SU-DHL-6 (cell line): ENCODE data around the gene CEP164.

Source experiments
- H2AFZ ChIP-seq: fragments of 200-600 bp; sonication (generic); 2 replicates; pipeline ENCODE4 v1.6.1; 2014; ENCODE audit warnings: low read depth, mild to moderate bottlenecking, moderate library complexity, mixed read lengths, antibody characterized with exemption, low read length; ENCODE audit not compliant: severe bottlenecking
- H3F3A ChIP-seq: fragments of 200-600 bp; shearing (Covaris generic); 2 replicates; pipeline ENCODE4 v1.6.0; 2016; ENCODE audit warnings: antibody characterized with exemption, mild to moderate bottlenecking; ENCODE audit not compliant: insufficient read depth
- H3K27ac ChIP-seq: fragments of 200-600 bp; sonication (generic); 2 replicates; pipeline ENCODE4 v1.5.1; 2016; ENCODE audit warnings: low read depth, mild to moderate bottlenecking, low read length, moderate library complexity, mixed read lengths
- H3K27me3 ChIP-seq: fragments of 200-600 bp; sonication (generic), shearing (Covaris generic); 2 replicates; pipeline ENCODE4 v1.6.0; 2014; ENCODE audit warnings: mild to moderate bottlenecking, low read length
- H3K36me3 ChIP-seq: fragments of 200-600 bp; sonication (generic); 2 replicates; pipeline ENCODE4 v1.6.1; 2014; ENCODE audit warnings: mild to moderate bottlenecking, low read length, mixed read lengths
- H3K4me2 ChIP-seq: fragments of 300-600, 200-600 bp; shearing (Covaris generic), sonication (generic); 2 replicates; pipeline ENCODE4 v1.6.0; 2014; ENCODE audit warnings: low read length, low read depth, mild to moderate bottlenecking; ENCODE audit not compliant: poor library complexity, severe bottlenecking
- H3K4me3 ChIP-seq: fragments of 200-600 bp; sonication (generic); 2 replicates; pipeline ENCODE4 v1.5.1; 2014; ENCODE audit warnings: antibody characterized with exemption, low read length, mild to moderate bottlenecking, mixed read lengths; ENCODE audit not compliant: insufficient read depth, poor library complexity, severe bottlenecking
- H3K79me2 ChIP-seq: fragments of 200-600 bp; sonication (generic); 2 replicates; pipeline ENCODE4 v1.6.1; 2014; ENCODE audit warnings: mild to moderate bottlenecking, low read length, moderate library complexity; ENCODE audit not compliant: insufficient read depth
- H3K9ac ChIP-seq: fragments of 200-600 bp; sonication (generic); 2 replicates; pipeline ENCODE4 v1.7.0; 2014; ENCODE audit warnings: mild to moderate bottlenecking, low read length
- H3K9me2 ChIP-seq: fragments of 200-600 bp; sonication (generic); replicated peaks from 2 replicates; pipeline ENCODE4 v1.6.1; 2014; ENCODE audit warnings: low read length; ENCODE audit not compliant: insufficient read depth
- H3K9me3 ChIP-seq: fragments of 200-600 bp; sonication (generic); 2 replicates; pipeline ENCODE4 v1.6.1; 2014; ENCODE audit warnings: low read length, mixed read lengths; ENCODE audit not compliant: insufficient read depth
- H4K20me1 ChIP-seq: fragments of 200-600 bp; sonication (generic); 2 replicates; pipeline ENCODE4 v1.6.1; 2014; ENCODE audit warnings: low read depth, mild to moderate bottlenecking, antibody characterized with exemption, low read length, moderate library complexity, mixed read lengths
- EZH2phosphoT487 ChIP-seq: fragments of 200-600 bp; sonication (generic), shearing (Covaris generic); conservative IDR thresholded peaks from 2 replicates; pipeline ENCODE4 v1.6.1; 2018; ENCODE audit warnings: mild to moderate bottlenecking, antibody characterized with exemption, low read length, moderate library complexity, mixed read lengths
- TF ChIP-seq, protein P1 (sequence below): fragments of 200-600 bp; sonication (generic); IDR thresholded peaks from one replicate; pipeline ENCODE4 v1.5.1; 2017; ENCODE audit warnings: antibody characterized with exemption, mild to moderate bottlenecking, low read length, moderate library complexity; ENCODE audit not compliant: insufficient read depth, poor library complexity, severe bottlenecking

Gene CEP164

DNA sequence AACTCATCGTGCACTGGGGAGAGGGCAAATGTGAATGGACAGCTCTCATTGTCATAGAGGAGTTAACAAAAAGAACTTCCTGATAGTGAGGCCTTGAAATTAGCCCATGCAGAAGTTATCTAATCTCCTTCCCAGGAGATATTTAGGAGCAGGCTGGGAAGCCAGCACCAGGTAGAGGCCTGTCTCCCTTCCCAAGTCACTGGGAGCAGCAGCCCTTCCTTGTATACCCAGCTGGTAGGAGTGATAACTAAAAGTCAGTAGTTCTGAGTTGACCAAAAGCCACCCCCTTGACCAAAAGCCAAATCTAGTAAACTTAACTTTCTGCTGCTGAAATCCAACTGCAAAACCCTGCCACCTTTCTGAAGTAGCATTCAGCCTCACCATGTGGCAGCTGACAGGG, 37.9 kb upstream of the CEP164 start:
- H3K27ac ChIP-seq: no peak overlapping the region
- H3K4me3 ChIP-seq: no peak overlapping the region
- H3K36me3 ChIP-seq: no peaks in the 10 kb centered on the region
- TF ChIP-seq, protein P1, sequence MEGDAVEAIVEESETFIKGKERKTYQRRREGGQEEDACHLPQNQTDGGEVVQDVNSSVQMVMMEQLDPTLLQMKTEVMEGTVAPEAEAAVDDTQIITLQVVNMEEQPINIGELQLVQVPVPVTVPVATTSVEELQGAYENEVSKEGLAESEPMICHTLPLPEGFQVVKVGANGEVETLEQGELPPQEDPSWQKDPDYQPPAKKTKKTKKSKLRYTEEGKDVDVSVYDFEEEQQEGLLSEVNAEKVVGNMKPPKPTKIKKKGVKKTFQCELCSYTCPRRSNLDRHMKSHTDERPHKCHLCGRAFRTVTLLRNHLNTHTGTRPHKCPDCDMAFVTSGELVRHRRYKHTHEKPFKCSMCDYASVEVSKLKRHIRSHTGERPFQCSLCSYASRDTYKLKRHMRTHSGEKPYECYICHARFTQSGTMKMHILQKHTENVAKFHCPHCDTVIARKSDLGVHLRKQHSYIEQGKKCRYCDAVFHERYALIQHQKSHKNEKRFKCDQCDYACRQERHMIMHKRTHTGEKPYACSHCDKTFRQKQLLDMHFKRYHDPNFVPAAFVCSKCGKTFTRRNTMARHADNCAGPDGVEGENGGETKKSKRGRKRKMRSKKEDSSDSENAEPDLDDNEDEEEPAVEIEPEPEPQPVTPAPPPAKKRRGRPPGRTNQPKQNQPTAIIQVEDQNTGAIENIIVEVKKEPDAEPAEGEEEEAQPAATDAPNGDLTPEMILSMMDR: no peak
- no peak for TF ChIP-seq EZH2phosphoT487
- no peak overlapping the region for H2AFZ ChIP-seq
- H3K9me3 ChIP-seq: no peaks in the 10 kb centered on the region
- no peak overlapping the region for H3K9ac ChIP-seq
- no peak overlapping the region for H3K4me2 ChIP-seq
- H3F3A ChIP-seq: no peaks in the 10 kb centered on the region
- H4K20me1 ChIP-seq: no peaks in the 10 kb centered on the region
- H3K27me3 ChIP-seq: no peaks in the 10 kb centered on the region
- no peaks in the 10 kb centered on the region for H3K79me2 ChIP-seq
- no peaks in the 10 kb centered on the region for H3K9me2 ChIP-seq

DNA sequence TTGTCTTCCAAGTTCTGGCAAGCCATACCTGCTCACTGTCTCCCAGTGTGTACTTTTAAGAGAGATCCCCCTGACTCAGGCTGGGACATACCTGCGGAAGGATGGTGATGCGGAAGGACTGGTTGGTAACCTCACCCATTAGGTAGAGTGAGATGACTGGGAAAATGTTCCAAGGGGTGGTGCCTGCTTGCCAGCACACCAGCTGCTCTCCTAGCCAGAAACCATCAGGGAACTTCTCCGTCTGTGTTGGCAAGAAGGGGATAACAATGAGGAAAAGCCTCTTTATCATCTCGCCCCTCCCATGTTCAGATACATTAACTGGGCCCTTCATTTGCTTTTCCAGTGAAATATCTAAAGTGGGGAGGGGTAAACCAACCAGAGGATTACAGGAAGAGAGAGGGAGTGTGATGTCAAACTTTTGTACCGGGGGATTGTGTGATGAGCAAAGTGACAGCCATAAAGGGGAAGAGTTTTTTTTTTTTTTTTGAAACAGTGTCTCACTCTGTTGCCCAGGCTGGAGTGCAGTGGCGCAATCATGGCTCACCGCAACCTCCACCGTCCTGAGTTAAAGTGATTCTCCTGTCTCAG, 36.8 kb upstream of the CEP164 start, which contains the start of gene BACE1-AS:
BACE1-AS (plus strand) TSS at position 538 of the 588 bp plus-strand sequence.
- Histone ChIP-seq H3K9me3 (no peaks in the 10 kb centered on the region), H3K9me2 (no peaks in the 10 kb centered on the region), H3K9ac (no peak within 1 kb of the TSS), H3K4me2 (no peak within 1 kb of the TSS), H3F3A (no peaks in the 10 kb centered on the region), H3K27ac (no peak within 1 kb of the TSS), H3K4me3 (no peak within 1 kb of the TSS), H4K20me1 (no peaks in the 10 kb centered on the region), H3K36me3 (no peaks in the 10 kb centered on the region), H2AFZ (no peak within 1 kb of the TSS), H3K27me3 (no peaks in the 10 kb centered on the region), H3K79me2 (no peaks in the 10 kb centered on the region)
- TF ChIP-seq, protein P1: no peak
- TF ChIP-seq EZH2phosphoT487: no peak

DNA sequence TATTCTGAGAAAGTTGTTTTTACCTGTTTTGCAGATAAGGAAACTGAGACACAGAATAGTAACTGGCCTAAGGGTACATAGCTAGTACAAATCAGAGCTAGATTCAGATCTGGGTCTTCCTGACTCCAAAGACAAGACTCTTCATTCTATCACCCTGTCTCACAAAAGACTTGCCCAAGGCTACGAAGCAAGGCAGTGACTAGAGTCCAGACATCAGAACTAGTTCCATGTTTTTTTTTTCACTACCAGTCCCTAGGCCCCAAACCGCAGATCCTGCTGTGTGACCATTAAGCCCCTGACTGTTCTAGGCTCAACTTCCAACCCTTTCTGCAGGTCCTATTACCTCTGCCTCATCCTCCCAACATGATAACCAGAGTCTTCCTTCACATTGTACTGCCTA, 35.0 kb upstream of the CEP164 start:
- Histone ChIP-seq H2AFZ (no peak overlapping the region), H3F3A (no peaks in the 10 kb centered on the region), H4K20me1 (no peaks in the 10 kb centered on the region), H3K36me3 (no peaks in the 10 kb centered on the region), H3K9me3 (no peaks in the 10 kb centered on the region), H3K9ac (no peak overlapping the region), H3K4me2 (no peak overlapping the region), H3K79me2 (no peaks in the 10 kb centered on the region), H3K4me3 (no peak overlapping the region), H3K27me3 (no peaks in the 10 kb centered on the region), H3K27ac (no peak overlapping the region), H3K9me2 (no peaks in the 10 kb centered on the region)
- TF ChIP-seq, protein P1: no peak
- no peak for TF ChIP-seq EZH2phosphoT487
